Nephron (organoid): ENCODE results near the gene BTBD6.

Experiments used
- H3K27ac Mint-ChIP-seq, 3 experiments: 2 replicates each; pipeline ENCODE4 v1.8.0; 2020; ENCODE audit warnings: mixed read lengths in 3 of 3, mild to moderate bottlenecking in 2 of 3, moderate library complexity in 1 of 3
- H3K27me3 Mint-ChIP-seq: 2 replicates; pipeline ENCODE4 v1.8.0; 2021; ENCODE audit warnings: low read depth, mild to moderate bottlenecking, moderate library complexity, mixed read lengths
- H3K36me3 Mint-ChIP-seq: 2 replicates; pipeline ENCODE4 v1.8.0; 2020; ENCODE audit warnings: low read depth, mixed read lengths
- H3K4me1 Mint-ChIP-seq: 2 replicates; pipeline ENCODE4 v1.8.0; 2020; ENCODE audit warnings: mixed read lengths
- H3K4me3 Mint-ChIP-seq, 3 experiments: 2 replicates each; pipeline ENCODE4 v1.8.0; 2020; ENCODE audit warnings: mild to moderate bottlenecking in 3 of 3, mixed read lengths in 3 of 3, moderate library complexity in 2 of 3
- H3K9me3 Mint-ChIP-seq: 2 replicates; pipeline ENCODE4 v1.8.0; 2020; ENCODE audit warnings: mixed read lengths
- TF ChIP-seq, protein P1 (sequence below), 3 experiments: fragments of 200-600 bp; sonication (generic); IDR thresholded peaks; one replicate each; pipeline ENCODE4 v1.5.0; 2021; ENCODE audit warnings: antibody characterized with exemption in 3 of 3; ENCODE audit not compliant: unreplicated experiment in 3 of 3

The BTBD6 gene

GRCh38 chr14:105217774-105218173 lies 30.6 kb upstream of the BTBD6 start:
- H3K4me1 Mint-ChIP-seq = peaks cover 13% of the 10 kb centered on the region
- no peaks in the 10 kb centered on the region for H3K9me3 Mint-ChIP-seq
- TF ChIP-seq, protein P1, sequence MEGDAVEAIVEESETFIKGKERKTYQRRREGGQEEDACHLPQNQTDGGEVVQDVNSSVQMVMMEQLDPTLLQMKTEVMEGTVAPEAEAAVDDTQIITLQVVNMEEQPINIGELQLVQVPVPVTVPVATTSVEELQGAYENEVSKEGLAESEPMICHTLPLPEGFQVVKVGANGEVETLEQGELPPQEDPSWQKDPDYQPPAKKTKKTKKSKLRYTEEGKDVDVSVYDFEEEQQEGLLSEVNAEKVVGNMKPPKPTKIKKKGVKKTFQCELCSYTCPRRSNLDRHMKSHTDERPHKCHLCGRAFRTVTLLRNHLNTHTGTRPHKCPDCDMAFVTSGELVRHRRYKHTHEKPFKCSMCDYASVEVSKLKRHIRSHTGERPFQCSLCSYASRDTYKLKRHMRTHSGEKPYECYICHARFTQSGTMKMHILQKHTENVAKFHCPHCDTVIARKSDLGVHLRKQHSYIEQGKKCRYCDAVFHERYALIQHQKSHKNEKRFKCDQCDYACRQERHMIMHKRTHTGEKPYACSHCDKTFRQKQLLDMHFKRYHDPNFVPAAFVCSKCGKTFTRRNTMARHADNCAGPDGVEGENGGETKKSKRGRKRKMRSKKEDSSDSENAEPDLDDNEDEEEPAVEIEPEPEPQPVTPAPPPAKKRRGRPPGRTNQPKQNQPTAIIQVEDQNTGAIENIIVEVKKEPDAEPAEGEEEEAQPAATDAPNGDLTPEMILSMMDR (IDR thresholded peaks at IDR 0.05; ENCODE audit: unreplicated experiment in 3 of 3) = no peak
- peaks cover 34% of the 10 kb centered on the region for H3K36me3 Mint-ChIP-seq
- no peak overlapping the region for H3K4me3 Mint-ChIP-seq
- H3K27me3 Mint-ChIP-seq = peaks cover 3% of the 10 kb centered on the region
- no peak overlapping the region for H3K27ac Mint-ChIP-seq

DNA sequence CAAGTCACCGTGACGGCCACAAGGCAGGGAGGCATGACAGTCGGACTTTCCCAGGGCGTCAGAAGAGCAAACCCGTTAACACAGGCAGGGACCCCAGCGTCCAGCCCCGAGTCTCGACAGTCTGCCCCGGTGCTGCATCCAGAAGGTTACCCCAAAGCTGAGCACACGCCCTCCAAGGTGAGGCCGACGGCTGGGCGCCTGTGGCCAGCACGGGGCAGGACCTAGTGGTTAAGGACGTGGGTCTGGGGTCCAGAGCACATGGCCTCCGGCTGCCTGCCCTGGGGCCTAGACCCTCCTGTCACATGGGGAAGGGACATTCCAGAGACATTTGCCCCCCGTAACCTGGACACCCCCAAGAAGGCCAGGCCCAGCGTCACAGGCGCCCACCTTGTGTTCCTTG lies 29.7 kb upstream of the BTBD6 start:
- Mint-ChIP-seq H3K27ac (no peak overlapping the region), H3K27me3 (no peaks in the 10 kb centered on the region), H3K9me3 (no peaks in the 10 kb centered on the region), H3K4me3 (no peak overlapping the region), H3K4me1 (peaks cover 6% of the 10 kb centered on the region), H3K36me3 (peaks cover 41% of the 10 kb centered on the region)
- TF ChIP-seq, protein P1 (IDR thresholded peaks at IDR 0.05; ENCODE audit: unreplicated experiment in 3 of 3) = no peak

GRCh38 chr14:105219043-105219612 lies 29.2 kb upstream of the BTBD6 start:
- H3K27me3 Mint-ChIP-seq = no peaks in the 10 kb centered on the region
- TF ChIP-seq, protein P1 (IDR thresholded peaks at IDR 0.05; ENCODE audit: unreplicated experiment in 3 of 3) = no peak
- H3K4me1 Mint-ChIP-seq = peaks cover 6% of the 10 kb centered on the region
- H3K36me3 Mint-ChIP-seq = peaks cover 41% of the 10 kb centered on the region
- H3K4me3 Mint-ChIP-seq = no peak overlapping the region
- H3K27ac Mint-ChIP-seq = no peak overlapping the region
- no peaks in the 10 kb centered on the region for H3K9me3 Mint-ChIP-seq

- Mint-ChIP-seq H3K27me3 (no peaks in the 10 kb centered on the region), H3K36me3 (peaks cover 41% of the 10 kb centered on the region), H3K9me3 (no peaks in the 10 kb centered on the region), H3K4me3 (no peak overlapping the region), H3K27ac (no peak overlapping the region), H3K4me1 (peaks cover 6% of the 10 kb centered on the region)
- TF ChIP-seq, protein P1 (IDR thresholded peaks at IDR 0.05; ENCODE audit: unreplicated experiment in 3 of 3) = no peak
Measured at GRCh38 chr14:105219753-105220152, 28.6 kb upstream of the BTBD6 start.

DNA sequence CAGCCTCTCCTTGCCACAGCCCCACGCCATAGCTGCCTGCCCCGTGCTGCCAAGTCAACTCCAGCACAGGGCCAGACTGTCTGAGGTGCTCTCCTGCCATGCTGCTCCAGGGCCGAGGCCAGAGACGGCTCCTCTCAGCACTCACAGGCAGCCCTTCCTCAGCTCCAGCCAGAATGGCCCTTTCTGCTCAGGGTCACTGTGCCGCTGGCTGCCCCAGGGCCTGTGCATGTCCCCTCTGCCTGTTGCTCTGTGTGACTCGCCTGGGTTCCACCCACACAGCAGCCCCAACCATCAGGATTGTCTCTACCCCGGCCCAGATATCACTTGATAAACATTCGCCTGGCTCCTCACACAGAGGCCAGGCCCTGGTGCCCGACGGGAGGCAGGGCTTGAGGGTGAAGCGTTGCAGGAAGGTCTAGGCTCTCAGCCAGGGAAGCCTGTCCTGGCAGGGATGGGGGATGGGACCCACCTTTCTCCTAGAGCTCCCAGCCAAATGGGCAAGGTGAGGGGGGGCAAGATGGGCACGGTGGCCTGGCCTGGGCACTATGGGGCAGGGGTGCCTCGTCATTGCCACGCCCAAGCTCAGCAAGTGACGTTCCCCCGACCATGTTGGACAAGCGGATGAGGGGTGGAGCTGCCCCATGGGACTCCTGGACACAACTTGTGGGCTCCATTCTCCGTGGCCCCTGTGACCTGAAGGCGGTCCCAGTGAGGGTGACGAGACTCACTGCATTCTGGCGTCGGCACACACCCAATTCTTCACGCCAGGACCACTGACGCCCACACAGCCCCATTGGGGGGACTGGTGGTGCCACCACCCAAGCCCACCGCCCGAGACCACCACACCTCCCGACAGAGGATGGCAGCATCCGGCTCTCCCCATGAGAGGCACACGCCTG lies 27.4 kb upstream of the BTBD6 start:
- H3K9me3 Mint-ChIP-seq = no peaks in the 10 kb centered on the region
- no peak overlapping the region for H3K4me3 Mint-ChIP-seq
- TF ChIP-seq, protein P1 (IDR thresholded peaks at IDR 0.05; ENCODE audit: unreplicated experiment in 3 of 3) = no peak
- peaks cover 38% of the 10 kb centered on the region for H3K36me3 Mint-ChIP-seq
- no peak overlapping the region for H3K27ac Mint-ChIP-seq
- peaks cover 4% of the 10 kb centered on the region for H3K4me1 Mint-ChIP-seq
- no peaks in the 10 kb centered on the region for H3K27me3 Mint-ChIP-seq
